A673 (cell line): ENCODE data around the gene MRPL9.

ENCODE experiments used
- EZH2 ChIP-seq: fragments of 200-600 bp; sonication (generic); IDR thresholded peaks from 2 replicates; pipeline ENCODE4 v1.6.1; 2017; ENCODE audit warnings: borderline replicate concordance, low read depth, mild to moderate bottlenecking, mixed read lengths, antibody characterized with exemption, low read length; ENCODE audit not compliant: poor library complexity, severe bottlenecking
- TF ChIP-seq, protein P1 (sequence below): fragments of 300-800, 200-600 bp; sonication (generic); conservative IDR thresholded peaks from 2 replicates; pipeline ENCODE4 v1.5.1; 2017; ENCODE audit warnings: low read depth, mild to moderate bottlenecking, antibody characterized with exemption, low read length, moderate library complexity, mixed read lengths

GRCh38 chr1:151737479-151737878, 25.8 kb downstream of the MRPL9 start:
- TF ChIP-seq, protein P1, sequence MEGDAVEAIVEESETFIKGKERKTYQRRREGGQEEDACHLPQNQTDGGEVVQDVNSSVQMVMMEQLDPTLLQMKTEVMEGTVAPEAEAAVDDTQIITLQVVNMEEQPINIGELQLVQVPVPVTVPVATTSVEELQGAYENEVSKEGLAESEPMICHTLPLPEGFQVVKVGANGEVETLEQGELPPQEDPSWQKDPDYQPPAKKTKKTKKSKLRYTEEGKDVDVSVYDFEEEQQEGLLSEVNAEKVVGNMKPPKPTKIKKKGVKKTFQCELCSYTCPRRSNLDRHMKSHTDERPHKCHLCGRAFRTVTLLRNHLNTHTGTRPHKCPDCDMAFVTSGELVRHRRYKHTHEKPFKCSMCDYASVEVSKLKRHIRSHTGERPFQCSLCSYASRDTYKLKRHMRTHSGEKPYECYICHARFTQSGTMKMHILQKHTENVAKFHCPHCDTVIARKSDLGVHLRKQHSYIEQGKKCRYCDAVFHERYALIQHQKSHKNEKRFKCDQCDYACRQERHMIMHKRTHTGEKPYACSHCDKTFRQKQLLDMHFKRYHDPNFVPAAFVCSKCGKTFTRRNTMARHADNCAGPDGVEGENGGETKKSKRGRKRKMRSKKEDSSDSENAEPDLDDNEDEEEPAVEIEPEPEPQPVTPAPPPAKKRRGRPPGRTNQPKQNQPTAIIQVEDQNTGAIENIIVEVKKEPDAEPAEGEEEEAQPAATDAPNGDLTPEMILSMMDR = no peak
- TF ChIP-seq EZH2 = no peak
